Activated T-cell treated with anti-CD3 and anti-CD28 coated beads, Interleukin-2, amount 50 U/mL, for 24 hours (primary cell): ENCODE measurements around the gene RANBP3.
A peak's percentile ranks its signal among the peaks of the same experiment; 100 is the strongest.

Experiments
- DNase-seq: peaks from one replicate; pipeline ENCODE4 v3.0.0-alpha.2; 2020
- H3K27ac Mint-ChIP-seq: 2 replicates; pipeline ENCODE4 v1.8.0; 2020; ENCODE audit warnings: mild to moderate bottlenecking, mixed read lengths
- H3K27me3 Mint-ChIP-seq: 2 replicates; pipeline ENCODE4 v1.8.0; 2020; ENCODE audit warnings: mixed read lengths
- H3K36me3 Mint-ChIP-seq: 2 replicates; pipeline ENCODE4 v1.8.0; 2020; ENCODE audit warnings: low read depth, mixed read lengths
- H3K4me1 Mint-ChIP-seq: 2 replicates; pipeline ENCODE4 v1.8.0; 2020; ENCODE audit warnings: low read depth, mixed read lengths
- H3K4me3 Mint-ChIP-seq: 2 replicates; pipeline ENCODE4 v1.8.0; 2020; ENCODE audit warnings: mild to moderate bottlenecking, moderate library complexity, mixed read lengths
- H3K9me3 Mint-ChIP-seq: 2 replicates; pipeline ENCODE4 v1.8.0; 2020; ENCODE audit warnings: mixed read lengths

Gene RANBP3

GRCh38 chr19:5958074-5958850 is 19.7 kb downstream of the RANBP3 start:
- DNase-seq, result no peak
- Mint-ChIP-seq H3K36me3 (peaks cover 46% of the 10 kb centered on the region), H3K4me3 (no peak overlapping the region), H3K4me1 (peaks cover 95% of the 10 kb centered on the region), H3K27me3 (no peaks in the 10 kb centered on the region), H3K9me3 (no peaks in the 10 kb centered on the region), H3K27ac (peak overlapping the region; percentile 84)

DNA sequence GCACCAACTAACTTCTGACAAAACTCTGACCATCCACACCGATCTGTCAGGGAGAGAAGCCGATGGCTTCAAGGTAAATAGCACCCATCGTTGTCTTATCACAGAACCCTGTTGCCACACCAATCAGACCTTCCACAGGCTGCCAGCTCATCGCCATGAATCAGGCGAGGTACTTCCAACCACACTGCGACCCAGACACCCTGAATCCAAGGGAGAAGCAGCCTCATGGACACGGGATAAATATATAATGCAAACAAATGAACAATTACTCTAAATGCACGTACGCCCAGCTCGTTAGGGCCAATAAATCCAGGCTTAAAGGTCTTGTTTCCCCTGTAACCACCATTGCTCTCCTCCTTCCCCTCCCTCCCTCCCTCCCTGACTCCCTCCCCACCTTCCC is 20.8 kb downstream of the RANBP3 start:
- H3K4me1 Mint-ChIP-seq, result peaks cover 95% of the 10 kb centered on the region
- peaks cover 57% of the 10 kb centered on the region for H3K36me3 Mint-ChIP-seq
- H3K9me3 Mint-ChIP-seq, result no peaks in the 10 kb centered on the region
- no peak overlapping the region for H3K4me3 Mint-ChIP-seq
- no peak for DNase-seq
- peak overlapping the region; percentile 45 for H3K27ac Mint-ChIP-seq
- no peaks in the 10 kb centered on the region for H3K27me3 Mint-ChIP-seq

GRCh38 chr19:5956728-5957127 is 21.2 kb downstream of the RANBP3 start:
- Mint-ChIP-seq H3K4me3 (no peak overlapping the region), H3K27ac (no peak overlapping the region), H3K4me1 (peaks cover 95% of the 10 kb centered on the region)

DNA sequence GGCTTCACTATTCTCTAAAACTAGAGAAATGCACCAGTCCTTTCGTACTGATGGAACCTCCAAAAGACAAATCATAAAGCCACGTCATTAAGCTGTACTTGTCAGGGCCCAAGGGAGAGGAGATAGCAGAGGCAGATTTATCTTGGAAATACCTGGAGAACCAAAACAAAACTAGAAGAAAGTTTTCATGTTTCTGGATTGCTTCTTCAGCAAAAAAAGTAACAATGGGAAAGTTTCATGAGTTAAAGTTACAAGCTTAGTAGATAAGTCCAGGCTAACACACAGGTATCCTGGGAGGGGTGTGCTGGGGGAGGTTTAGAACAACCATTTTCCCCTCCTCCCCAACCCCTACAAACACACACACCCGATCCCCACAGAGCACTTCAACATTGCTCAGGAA is 21.6 kb downstream of the RANBP3 start:
- peaks cover 60% of the 10 kb centered on the region for H3K36me3 Mint-ChIP-seq
- peak overlapping the region; percentile 1 for H3K27ac Mint-ChIP-seq
- no peak for DNase-seq
- peaks cover 95% of the 10 kb centered on the region for H3K4me1 Mint-ChIP-seq
- H3K27me3 Mint-ChIP-seq, result no peaks in the 10 kb centered on the region
- H3K9me3 Mint-ChIP-seq, result no peaks in the 10 kb centered on the region
- H3K4me3 Mint-ChIP-seq, result no peak overlapping the region

More at GRCh38 chr19:5956728-5957127, 21.2 kb downstream of the RANBP3 start:
- no peaks in the 10 kb centered on the region for H3K9me3 Mint-ChIP-seq
- no peak for DNase-seq
- H3K27me3 Mint-ChIP-seq, result no peaks in the 10 kb centered on the region
- peaks cover 57% of the 10 kb centered on the region for H3K36me3 Mint-ChIP-seq

DNA sequence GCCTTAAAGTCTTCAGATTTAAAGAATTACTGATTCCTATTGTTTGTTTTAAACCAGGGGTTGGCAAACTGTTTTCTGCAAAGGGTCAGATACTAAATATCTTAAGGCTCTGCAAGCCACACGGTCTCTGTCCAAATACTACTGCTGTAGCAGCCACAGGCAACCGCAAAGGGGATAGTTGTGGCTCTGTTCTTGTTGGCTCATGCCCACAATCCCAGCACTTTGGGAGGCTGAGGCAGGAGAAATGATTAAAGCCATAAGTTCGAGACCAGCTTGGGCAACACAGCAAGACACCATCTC is 22.4 kb downstream of the RANBP3 start:
- no peaks in the 10 kb centered on the region for H3K27me3 Mint-ChIP-seq
- DNase-seq, result no peak
- H3K27ac Mint-ChIP-seq, result peak overlapping the region; percentile 67
- H3K4me1 Mint-ChIP-seq, result peaks cover 95% of the 10 kb centered on the region
- H3K36me3 Mint-ChIP-seq, result peaks cover 67% of the 10 kb centered on the region
- H3K9me3 Mint-ChIP-seq, result no peaks in the 10 kb centered on the region
- no peak overlapping the region for H3K4me3 Mint-ChIP-seq

DNA sequence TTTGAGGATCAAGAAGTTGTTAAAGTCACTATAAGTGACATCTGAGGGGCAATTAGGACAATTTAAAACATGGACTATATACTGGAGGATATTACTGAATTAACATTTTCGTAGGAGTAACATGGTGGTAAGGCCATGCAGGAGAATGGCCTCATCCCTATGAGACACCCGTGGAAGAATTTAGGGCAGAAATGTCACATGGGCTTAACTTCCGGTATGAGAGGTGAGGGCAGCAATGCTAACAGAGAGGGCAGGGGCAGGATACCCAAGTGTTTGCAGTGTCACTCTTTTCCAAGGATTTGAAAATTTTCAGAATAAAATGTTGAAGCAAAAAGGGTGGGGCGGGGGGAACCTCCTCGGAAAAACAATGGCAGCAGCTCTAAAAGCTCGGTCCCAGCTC is 23.6 kb downstream of the RANBP3 start:
- Mint-ChIP-seq H3K27me3 (no peaks in the 10 kb centered on the region), H3K4me3 (peak overlapping the region; percentile 56), H3K9me3 (no peaks in the 10 kb centered on the region), H3K36me3 (peaks cover 80% of the 10 kb centered on the region), H3K27ac (peak overlapping the region; percentile 96), H3K4me1 (peaks cover 95% of the 10 kb centered on the region)
- DNase-seq, result no peak

DNA sequence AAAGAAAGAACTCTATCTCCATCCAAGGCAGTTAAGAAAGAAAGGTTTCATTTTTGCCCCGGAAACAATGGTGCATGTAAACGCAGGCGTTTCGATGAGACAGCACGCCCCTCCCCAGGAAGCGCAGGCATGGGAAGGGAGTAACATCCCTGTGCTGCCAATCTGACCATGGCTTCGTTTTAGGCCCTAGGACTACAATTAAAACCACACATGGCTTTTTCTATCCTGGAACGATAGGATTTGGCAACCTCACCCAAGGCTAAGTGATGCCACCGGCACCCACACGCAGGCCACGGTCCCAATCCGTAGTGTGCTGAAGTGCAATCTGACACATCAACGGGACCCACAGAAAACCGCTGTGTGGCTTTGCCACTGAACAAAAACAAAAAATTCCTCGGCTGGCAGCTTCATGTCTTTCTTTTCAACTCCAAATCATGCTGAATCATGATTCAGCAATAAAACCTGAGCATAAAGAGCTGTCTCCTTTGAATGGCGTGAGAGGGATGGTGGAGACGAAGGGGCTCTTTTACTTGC is 24.2 kb downstream of the RANBP3 start:
- peak overlapping the region; percentile 96 for H3K27ac Mint-ChIP-seq
- no peaks in the 10 kb centered on the region for H3K27me3 Mint-ChIP-seq
- H3K9me3 Mint-ChIP-seq, result no peaks in the 10 kb centered on the region
- H3K4me1 Mint-ChIP-seq, result peaks cover 95% of the 10 kb centered on the region
- DNase-seq, result peak; percentile 57
- H3K36me3 Mint-ChIP-seq, result peaks cover 82% of the 10 kb centered on the region
- peak overlapping the region; percentile 56 for H3K4me3 Mint-ChIP-seq

- no peaks in the 10 kb centered on the region for H3K27me3 Mint-ChIP-seq
- peaks cover 96% of the 10 kb centered on the region for H3K4me1 Mint-ChIP-seq
- no peak for DNase-seq
- H3K9me3 Mint-ChIP-seq, result no peaks in the 10 kb centered on the region
- peaks cover 84% of the 10 kb centered on the region for H3K36me3 Mint-ChIP-seq
- peak overlapping the region; percentile 56 for H3K4me3 Mint-ChIP-seq
- peak overlapping the region; percentile 96 for H3K27ac Mint-ChIP-seq
Observed at GRCh38 chr19:5953030-5953589, 24.8 kb downstream of the RANBP3 start.

- Mint-ChIP-seq H3K4me3 (peak overlapping the region; percentile 56), H3K27ac (peak overlapping the region; percentile 96), H3K4me1 (peaks cover 96% of the 10 kb centered on the region), H3K27me3 (no peaks in the 10 kb centered on the region), H3K36me3 (peaks cover 84% of the 10 kb centered on the region), H3K9me3 (no peaks in the 10 kb centered on the region)
- no peak for DNase-seq
Observed at GRCh38 chr19:5952193-5953029, 25.5 kb downstream of the RANBP3 start.

- Mint-ChIP-seq H3K27ac (peak overlapping the region; percentile 96), H3K4me3 (peak overlapping the region; percentile 4), H3K36me3 (peaks cover 83% of the 10 kb centered on the region), H3K4me1 (peaks cover 89% of the 10 kb centered on the region), H3K27me3 (no peaks in the 10 kb centered on the region), H3K9me3 (no peaks in the 10 kb centered on the region)
- DNase-seq, result no peak
Observed at GRCh38 chr19:5951338-5951861, 26.5 kb downstream of the RANBP3 start.

GRCh38 chr19:5950741-5951140 is 27.2 kb downstream of the RANBP3 start:
- H3K27ac Mint-ChIP-seq, result peak overlapping the region; percentile 96
- H3K36me3 Mint-ChIP-seq, result peaks cover 85% of the 10 kb centered on the region
- H3K4me1 Mint-ChIP-seq, result peaks cover 89% of the 10 kb centered on the region
- no peak for DNase-seq
- no peaks in the 10 kb centered on the region for H3K27me3 Mint-ChIP-seq
- no peaks in the 10 kb centered on the region for H3K9me3 Mint-ChIP-seq
- H3K4me3 Mint-ChIP-seq, result no peak overlapping the region

DNA sequence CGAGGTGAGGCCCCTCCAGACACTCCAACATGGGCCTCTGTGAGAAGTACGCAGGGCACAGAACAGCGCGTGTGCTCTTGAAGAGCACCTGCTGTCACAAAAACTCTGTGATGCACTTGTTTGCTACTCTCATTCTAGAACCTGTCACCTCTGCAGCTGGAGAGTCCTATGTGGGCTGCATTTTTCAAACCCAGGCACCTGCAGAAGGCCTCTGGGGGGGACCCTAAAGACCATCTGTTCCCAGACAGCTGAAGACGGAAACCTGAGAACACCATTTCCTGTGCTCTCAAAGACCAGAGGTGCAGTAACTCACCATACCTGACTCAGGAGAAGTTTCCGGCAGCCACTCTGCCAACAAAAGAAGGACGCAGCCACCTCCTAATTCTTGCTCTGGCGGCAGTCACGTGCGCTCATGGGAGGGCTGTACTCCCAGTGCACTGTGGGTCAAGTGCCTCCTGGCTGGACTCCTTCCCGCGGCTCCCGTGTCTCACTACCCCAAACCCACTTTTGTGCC is 28.1 kb downstream of the RANBP3 start:
- peak overlapping the region; percentile 96 for H3K27ac Mint-ChIP-seq
- no peaks in the 10 kb centered on the region for H3K9me3 Mint-ChIP-seq
- peak overlapping the region; percentile 56 for H3K4me3 Mint-ChIP-seq
- H3K27me3 Mint-ChIP-seq, result no peaks in the 10 kb centered on the region
- H3K4me1 Mint-ChIP-seq, result peaks cover 88% of the 10 kb centered on the region
- peak; percentile 54 for DNase-seq
- H3K36me3 Mint-ChIP-seq, result peaks cover 90% of the 10 kb centered on the region

DNA sequence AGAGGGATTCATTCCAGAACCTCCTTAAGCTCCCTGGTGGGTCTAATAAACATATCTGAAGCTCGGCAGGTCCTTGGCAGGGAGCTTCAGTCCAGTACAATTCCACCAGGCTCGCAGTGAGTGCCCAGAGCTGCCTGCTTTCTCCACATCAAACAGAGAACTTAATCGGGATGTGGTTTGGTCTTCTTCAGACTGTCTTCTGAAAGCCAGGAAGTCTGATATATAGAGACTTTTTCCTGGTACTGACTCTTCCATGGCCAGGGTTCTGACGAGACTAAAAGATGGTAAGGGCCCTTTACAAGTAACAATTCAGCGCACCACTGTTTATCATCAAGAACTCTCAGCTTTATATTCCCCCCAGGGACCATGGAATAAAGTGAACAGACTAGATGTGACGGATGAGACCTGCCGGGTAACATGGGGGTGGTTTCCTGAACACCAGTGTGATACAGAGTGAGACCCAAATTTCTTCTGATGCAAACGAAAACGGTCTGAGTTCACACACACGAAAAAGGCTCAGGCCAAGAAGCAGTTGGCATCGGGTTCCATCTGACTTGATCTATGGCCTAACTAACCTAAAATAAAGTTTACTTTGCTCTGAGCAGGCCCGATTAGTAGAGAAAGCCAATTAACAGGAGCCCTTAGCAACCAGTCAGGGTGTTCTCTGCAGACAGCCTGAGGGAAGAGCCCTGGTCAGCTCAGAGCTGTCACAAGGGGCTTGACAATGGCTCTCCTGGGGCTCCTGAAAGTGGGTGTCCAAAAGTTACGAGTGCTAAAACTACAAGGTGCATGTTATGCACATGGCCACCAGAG is 29.0 kb downstream of the RANBP3 start:
- Mint-ChIP-seq H3K4me3 (peak overlapping the region; percentile 56), H3K9me3 (no peaks in the 10 kb centered on the region), H3K27ac (peak overlapping the region; percentile 96), H3K27me3 (no peaks in the 10 kb centered on the region), H3K4me1 (peaks cover 88% of the 10 kb centered on the region), H3K36me3 (peaks cover 89% of the 10 kb centered on the region)
- no peak for DNase-seq

DNA sequence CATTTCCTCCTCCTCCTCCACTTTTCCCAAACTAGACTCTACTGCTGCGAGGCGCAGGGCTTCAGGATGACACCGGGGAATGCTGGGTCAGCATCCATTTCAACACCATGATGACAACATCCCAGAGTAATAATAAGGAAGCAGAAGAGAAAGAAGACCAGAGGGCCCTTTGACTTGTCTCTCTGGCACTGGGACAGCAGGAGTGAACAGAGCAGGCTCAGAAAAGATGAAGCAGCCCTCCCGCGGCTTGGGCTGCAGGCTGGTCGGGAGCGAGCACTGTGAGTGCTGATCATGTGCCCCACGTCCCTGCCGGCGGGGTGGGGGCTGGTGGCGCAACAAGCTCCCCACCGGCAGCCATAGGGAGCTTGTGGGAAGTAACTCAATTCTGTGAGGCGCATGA is 30.5 kb downstream of the RANBP3 start:
- Mint-ChIP-seq H3K27me3 (no peaks in the 10 kb centered on the region), H3K4me1 (peaks cover 84% of the 10 kb centered on the region), H3K27ac (peak overlapping the region; percentile 96), H3K9me3 (no peaks in the 10 kb centered on the region), H3K4me3 (no peak overlapping the region), H3K36me3 (peaks cover 88% of the 10 kb centered on the region)
- DNase-seq, result no peak
